Non-pigmented ciliary epithelial cell (primary cell): ENCODE measurements around the gene OR5D16.
"Not testable (repeated sequence)": the region's sequence is repeated elsewhere in the genome, so short reads cannot be mapped to it uniquely, and the experiment has no call there.

Source experiments
- DNase-seq: peaks from one replicate; pipeline ENCODE4 v3.0.0-alpha.2; 2010; ENCODE audit warnings: low read depth

OR5D16 gene

DNA sequence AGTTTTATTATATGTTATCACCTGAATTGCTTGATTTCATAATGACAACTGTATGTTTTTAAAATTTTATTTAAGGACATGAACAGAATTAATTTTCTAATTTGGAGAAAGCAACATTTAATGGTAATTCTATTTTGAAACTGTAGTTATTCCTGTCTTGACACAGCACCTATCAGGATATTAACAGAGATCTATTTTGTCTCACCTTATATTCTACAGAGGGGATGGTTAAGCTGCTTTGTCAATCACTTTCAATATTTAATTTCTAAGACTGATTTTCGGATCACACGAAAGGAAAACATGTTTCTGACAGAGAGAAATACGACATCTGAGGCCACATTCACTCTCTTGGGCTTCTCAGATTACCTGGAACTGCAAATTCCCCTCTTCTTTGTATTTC is at the start of gene OR5D16:
TSS of gene OR5D16 (plus strand) at position 301 of the 400 bp plus-strand sequence. CDS start at position 301, 0 bp downstream.
- no peak for DNase-seq

DNA sequence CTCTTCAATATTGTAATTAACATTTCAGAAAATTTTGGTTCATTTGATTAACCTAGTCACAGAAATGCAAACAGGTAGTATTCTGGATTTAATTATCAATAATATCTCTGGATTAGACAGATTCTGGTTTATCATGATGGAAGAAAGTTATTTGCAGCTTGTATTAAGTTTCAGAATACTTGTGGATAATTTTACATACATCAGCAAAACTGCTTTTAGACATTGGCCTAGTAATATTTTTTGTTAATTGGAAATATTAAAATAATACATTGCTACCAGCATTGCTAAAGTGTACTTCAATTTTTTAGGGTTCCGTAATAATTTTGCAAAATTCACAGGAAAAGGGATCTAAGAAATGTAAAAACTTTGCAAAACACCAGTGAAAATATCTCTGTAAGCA is 46.9 kb upstream of the OR5D16 start:
- no peak for DNase-seq

DNA sequence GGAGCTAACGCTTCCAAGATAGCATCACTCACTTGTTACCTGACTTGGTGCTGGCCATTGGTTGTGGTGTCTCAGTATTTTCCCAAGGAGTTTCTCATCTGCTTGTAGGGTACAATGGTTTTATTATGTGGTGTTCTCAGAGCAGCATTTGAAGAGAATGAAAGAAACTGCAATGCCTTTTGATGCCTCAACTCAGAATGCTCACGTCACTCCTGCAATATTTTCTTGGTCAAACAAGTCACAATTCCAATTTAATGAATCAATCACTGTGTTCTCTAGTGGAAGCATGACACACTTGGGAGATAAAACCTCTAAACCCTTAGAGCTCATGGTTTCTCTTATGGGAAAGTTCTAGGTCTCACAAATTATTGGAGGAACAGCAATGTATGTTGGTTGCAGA is 45.2 kb upstream of the OR5D16 start:
- no peak for DNase-seq

DNA sequence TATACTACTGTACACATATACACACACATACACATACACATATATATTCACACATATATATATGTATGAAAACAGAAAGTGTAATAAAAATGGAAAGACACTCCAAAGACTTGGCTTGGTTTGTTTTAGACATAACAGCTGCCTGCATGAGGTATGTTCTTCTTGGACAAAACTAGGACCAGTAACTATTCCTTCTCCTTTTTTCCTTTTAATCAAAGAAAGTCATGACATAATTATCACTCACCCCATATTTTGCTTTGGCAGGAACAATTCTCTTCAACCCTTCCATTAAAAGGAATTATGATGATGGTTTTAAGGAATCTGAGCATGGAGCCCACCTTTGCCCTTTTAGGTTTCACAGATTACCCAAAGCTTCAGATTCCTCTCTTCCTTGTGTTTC is 43.3 kb upstream of the OR5D16 start, which contains the start of gene OR5D14:
TSS of gene OR5D14 (plus strand) at position 301 of the 400 bp plus-strand sequence. CDS start at position 301, 0 bp downstream.
- DNase-seq, result no peak

DNA sequence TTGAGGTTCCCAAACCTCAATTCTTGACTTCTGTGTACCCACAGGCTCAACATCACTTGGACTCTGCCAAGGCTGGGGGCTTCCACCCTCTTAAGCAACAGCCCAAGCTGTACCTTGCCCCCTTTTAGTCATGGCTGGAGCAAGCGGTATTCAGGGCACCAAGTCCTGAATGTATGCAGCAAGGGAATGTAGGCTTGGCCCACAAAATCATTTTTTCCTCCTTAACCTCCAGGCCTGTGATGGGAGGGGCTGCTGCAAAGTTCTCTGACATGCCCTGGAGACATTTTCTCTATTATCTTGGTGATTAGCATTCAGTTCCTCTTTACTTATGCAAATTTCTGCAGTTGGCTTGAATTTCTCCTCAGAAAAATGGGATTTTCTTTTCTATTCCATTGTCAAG is 32.3 kb upstream of the OR5D16 start:
- no peak for DNase-seq

DNA sequence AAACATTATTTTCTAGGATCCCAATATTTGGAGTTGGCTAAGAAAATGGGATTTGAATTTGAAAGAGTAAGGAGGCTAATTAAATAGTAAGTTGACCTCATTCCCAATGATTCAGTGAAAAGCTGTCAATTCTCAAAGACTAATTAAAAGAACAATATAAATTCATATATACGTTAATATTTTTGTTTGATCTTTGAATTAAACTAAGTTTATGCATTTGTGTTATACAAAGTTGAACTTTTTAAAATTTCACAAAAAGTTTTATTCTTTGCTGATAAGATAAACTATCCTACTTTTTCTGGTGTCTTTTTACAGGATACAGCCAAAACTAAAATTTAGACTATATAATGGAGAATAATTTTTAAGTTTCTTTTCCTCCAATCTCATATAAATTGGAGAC is 27.5 kb upstream of the OR5D16 start, which contains the start of gene OR5L1:
TSS of gene OR5L1 (plus strand) at position 301 of the 400 bp plus-strand sequence. CDS start 100 bp downstream, outside the sequence.
- no peak for DNase-seq

DNA sequence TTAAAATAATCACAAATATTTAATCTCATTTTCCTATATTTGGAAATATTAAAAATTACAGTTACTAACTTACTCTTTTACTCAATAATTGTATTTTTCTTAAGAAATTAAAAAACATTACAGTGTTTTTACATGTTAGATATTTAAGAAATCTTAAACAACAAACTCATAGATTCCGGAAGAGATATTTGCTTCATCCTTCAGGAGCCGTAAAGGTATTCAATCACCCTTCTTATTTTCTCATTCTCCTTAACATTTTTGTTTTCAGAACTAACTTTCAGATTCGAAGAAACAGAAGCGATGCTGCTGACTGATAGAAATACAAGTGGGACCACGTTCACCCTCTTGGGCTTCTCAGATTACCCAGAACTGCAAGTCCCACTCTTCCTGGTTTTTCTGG is 19.2 kb upstream of the OR5D16 start, which contains the start of gene OR5D18:
TSS of gene OR5D18 (plus strand) at position 301 of the 400 bp plus-strand sequence. CDS start at position 301, 0 bp downstream.
- no peak for DNase-seq

DNA sequence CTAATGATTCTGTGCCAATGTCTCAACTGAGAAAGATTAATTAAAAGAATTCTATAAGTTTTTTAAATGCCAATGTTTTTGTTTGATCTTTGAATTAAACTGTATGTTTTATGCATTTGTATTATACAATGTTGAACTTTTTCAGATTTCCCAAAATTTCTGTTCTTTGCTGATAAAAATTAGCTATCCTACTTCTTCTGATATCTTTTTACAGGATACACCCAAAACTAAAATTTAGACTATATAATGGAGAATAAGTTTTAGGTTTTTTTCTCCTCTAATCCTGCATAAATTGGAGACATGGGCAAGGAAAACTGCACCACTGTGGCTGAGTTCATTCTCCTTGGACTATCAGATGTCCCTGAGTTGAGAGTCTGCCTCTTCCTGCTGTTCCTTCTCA is 11.6 kb upstream of the OR5D16 start, which contains the start of gene OR5L2:
TSS of gene OR5L2 (plus strand) at position 301 of the 400 bp plus-strand sequence. CDS start at position 301, 0 bp downstream.
- DNase-seq, result no peak

DNA sequence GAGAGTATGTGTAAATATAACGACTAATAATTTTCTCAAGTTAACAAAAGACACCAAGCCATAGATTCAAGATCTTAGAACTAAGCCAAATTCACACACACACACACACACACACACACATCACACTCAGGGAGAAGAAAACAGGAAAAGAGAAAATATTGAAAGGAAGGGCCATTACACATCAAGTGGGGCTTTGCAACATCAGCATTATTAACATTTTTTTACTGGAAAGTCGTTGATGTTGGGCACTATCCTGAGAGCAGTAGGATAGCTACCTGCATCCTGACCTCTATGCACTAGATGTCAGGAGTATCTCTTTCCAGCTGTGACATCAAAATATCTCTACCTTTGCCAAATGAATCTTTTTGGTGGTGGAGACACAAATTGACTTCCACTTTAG is 8.9 kb downstream of the OR5D16 start:
- no peak for DNase-seq

DNA sequence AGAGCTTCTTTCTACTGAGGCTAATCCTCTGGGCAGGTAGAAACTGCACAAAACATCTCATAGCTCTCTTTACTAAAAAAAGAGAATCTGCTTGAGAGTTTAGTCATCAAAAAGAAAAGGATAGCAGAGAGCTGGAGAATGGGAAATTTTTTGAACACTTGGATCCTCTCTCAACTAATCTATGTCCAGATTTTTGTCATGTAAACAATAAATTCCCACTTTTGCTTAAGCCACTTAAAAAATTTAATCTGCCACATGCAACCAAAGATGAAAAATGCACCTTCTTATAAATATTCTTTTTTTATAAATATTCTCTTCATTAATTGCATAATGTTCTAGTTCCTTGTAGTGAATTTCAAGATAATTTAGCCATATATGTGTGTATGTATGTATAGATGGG is 10.5 kb downstream of the OR5D16 start:
- DNase-seq, result no peak

DNA sequence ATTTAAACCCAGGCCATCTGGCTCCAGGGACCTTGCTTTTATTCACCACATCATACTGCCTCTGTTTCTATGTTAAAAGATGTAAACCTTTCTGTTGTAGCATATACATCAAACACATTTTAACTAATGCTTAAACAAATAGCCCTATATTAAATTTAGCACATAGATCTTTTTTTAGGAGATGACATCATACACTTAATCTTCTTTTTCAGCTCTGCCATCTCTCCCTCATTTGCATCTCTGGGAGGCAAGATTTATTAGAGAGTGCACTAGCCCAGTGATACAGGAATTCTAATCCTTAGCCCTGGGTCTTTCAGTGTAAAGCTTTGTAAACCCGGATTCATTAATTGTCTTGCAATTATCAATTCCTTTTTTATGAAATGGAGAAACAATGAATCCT is 13.6 kb downstream of the OR5D16 start:
- no peak for DNase-seq

DNA sequence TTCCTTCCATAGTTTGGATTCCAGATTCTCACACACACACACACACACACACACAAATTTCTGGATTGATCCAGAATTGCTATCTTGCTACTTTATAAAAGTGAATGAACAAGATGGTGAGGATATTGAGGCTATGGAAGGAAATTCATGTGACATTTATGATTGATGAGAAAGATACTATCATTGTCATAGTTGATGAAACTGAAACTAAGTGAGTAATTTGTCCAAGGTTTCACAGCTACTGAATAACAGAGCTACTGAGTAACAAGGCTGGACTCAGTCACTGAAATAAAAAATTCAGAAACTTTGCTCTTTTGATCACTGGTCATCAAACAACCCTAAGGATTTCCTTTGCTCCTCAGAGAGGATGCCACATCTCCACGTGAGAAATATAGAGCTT is 16.2 kb downstream of the OR5D16 start:
- DNase-seq, result no peak

DNA sequence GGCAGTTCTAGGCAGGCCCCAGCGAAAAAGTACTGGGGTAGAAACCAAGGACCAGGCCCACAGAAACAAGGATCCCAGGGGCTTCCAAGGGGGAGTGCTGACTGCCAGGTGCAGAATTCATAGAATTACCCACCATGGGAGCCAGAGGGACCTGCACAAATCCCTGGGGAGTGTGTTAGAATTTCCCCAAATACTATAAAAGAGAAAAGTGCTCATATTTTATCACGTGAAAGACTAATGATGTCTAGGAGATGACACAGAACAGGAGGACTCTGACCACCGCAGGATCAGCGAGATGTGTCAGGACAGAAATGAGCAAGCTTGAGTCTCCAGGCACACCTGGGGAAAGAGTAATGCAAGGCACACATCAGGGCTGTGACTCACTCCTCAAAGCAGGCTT is 28.8 kb downstream of the OR5D16 start:
- not testable (repeated sequence) for DNase-seq

DNA sequence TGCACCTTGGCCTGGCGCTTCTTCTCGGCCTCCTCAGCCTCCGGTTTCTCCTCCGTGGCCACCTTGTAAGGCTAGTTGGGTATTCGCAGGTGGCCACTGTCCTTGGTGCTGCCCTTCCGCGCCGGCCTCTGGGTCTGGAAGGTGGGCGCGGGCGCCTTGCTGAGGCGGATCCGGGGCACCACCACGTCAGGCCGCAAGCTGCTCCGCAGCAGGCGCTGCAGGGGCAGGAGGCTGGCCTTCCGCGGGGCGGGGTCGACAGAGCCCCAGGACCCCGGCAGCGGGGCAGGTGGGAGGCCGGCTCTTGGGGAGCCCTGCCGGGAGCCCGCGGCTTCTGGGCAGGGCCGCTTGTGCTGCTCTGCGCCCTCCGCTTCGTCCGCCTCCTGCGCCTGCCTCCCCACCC is 34.2 kb downstream of the OR5D16 start:
- not testable (repeated sequence) for DNase-seq

DNA sequence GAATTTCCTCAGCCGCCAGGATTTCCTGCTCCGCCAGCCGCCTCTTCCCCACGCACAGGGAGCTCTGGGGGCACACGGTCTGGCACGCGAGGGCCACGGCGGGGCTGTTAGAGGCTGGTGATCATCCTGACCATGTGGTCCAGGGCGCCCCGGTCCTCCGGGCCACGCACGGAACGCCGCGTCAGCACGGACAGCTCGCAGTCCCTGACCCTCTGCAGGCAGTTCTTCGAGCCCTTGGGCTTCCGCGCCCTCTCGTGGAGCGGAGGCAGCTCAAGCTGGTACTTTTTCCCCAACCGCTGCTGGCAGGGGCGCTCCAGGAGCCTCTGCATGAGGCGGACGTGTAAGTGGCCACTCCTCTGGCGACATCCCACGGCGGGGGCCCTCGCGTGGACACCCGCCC is 34.6 kb downstream of the OR5D16 start:
- DNase-seq, result not testable (repeated sequence)

DNA sequence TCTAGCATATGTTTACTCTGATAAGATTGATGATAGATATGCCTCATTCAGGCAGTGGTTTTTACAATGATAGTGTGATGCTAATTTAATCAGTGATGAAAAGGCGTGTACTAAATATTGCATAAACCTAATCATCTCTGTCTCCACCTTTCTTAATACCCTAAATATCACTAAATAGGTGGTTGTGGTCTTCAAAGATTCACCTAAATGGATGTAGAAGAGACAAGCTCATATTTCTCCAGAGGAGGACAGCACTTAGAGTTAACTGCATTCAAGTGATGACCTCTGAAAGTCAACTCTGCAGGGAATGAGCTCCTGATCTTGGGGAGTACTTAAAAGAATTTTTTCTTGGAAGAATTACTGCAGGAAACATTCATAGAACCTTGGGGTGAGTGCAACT is 44.4 kb downstream of the OR5D16 start, which contains the start of gene TRIM51:
TSS of gene TRIM51 (plus strand) at position 301 of the 400 bp plus-strand sequence. CDS start 2,132 bp downstream, outside the sequence.
- DNase-seq, result not testable (repeated sequence)

DNA sequence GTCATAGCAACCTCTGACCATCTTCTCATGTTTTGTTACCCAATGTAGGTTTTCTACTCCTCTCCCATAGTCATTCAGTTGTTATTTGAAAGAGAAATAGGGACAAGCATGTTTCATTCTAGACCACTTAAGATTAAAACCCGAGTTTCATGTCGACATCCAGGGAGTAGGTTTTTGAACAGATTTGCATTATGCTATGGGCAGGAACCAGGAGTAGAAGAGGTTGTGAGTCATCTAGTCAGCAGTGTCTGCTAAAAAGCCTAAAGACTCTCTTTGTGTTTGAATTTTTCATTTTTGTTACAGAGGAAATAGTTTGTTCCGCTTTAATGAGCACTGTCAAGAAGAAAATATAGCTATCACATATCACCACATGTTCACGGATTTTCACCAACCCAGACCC is 46.4 kb downstream of the OR5D16 start:
- DNase-seq, result not testable (repeated sequence)

DNA sequence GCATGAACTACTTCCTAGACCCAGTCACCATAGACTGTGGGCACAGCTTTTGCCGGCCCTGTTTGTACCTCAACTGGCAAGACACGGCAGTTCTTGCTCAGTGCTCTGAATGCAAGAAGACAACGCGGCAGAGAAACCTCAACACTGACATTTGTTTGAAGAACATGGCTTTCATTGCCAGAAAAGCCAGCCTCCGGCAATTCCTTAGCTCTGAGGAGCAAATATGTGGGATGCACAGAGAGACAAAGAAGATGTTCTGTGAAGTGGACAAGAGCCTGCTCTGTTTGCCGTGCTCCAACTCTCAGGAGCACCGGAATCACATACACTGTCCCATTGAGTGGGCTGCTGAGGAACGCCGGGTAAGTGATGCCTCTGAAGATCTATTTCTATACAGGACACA is 46.9 kb downstream of the OR5D16 start:
- not testable (repeated sequence) for DNase-seq
